Eye (tissue), 1 donor: ENCODE data around the gene GNB1L.

Source experiments
- DNase-seq: peaks from one replicate; pipeline ENCODE4 v3.0.0-alpha.2; 2015

GNB1L gene

GRCh38 chr22:19875531-19876313, 21.0 kb upstream of the GNB1L start:
- no peak for DNase-seq

DNA sequence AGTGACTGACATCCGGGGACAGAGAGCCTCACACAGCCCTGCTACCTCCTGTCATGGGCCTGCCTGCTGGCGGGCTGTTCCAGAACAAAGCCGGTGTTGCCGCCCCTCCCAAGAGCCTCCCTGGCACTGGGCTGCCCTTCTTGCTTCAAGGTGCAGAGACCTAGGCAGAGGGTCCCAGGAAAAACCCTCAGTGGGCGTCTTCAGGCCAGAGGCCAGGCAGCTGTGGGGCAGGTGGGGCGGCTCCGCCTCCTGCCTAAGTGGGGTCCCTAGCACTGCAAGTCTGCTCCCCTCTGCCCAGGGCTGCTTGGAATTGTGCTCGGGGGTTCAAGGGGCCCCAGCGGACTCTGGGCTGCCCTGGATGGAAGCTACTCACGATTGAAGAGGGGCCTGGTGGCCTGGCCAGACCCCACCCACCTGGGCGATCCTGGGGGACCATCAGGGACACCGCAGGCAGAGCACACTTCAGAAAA, 20.4 kb upstream of the GNB1L start:
- no peak for DNase-seq

- DNase-seq, result peak; percentile 86
Observed at GRCh38 chr22:19874307-19875060, 19.8 kb upstream of the GNB1L start.

GRCh38 chr22:19873960-19874306, 19.3 kb upstream of the GNB1L start:
- DNase-seq, result no peak

GRCh38 chr22:19873138-19873959, 18.7 kb upstream of the GNB1L start:
- DNase-seq, result no peak

DNA sequence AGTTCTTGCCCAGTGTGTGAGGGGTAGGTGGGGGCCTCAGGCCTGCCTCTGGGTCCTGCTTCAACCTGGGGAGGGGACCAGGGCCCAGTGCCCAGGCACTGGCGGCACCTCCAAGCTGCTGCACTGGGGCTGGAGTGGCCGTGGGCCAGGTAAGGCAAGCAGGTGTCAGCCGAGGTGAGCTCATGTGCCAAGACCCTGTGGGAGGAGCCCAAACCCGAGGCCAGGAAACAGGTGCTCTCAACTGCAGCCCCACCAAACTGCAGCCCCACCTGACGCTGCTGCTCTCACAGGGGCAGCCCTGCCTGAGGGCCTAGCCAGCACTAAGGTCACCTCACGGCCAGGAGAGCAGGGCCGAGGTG, 18.1 kb upstream of the GNB1L start:
- DNase-seq, result no peak

- DNase-seq, result no peak
Observed at GRCh38 chr22:19871845-19872778, 17.4 kb upstream of the GNB1L start.

DNA sequence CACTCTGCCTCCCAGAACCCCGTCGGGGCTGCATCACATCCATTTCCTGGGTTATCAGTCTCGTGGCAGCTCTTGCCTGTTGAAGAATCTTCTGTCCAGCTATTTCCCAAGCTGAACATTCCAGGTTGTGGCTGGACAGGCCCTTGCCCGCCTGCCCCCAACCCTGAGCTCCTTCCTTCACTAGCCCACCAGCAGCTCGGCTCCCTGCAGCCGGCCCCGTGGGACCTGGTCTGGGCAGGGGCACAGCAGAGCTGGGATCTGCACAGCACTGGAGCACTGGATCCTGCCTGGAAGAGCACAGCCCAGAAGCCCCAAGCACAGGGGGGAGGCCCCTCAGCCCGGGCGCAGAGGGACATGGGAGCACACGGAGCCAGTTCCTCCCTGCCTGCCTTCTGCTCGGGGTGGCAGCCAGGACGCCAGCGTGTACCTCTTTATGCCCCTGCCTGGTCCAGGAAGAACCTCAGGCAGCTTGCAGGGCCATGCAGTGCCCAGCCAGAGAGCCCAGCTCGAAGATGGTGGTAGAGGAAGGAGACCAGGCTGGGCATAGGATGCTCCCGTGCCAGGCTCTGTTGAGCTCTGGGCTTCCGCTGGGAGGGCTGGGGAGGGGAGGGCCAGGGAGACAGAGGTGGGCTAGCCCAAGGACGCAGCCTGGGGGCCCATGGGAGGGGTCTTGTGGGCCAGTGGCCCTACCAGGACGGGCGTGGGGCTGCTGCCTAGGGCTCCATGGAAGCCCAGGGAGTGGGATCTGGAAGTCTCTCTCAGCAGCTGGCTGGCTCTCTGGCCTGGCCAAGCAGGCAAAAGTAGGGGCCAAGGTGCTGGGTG, 16.6 kb upstream of the GNB1L start:
- DNase-seq, result no peak

DNA sequence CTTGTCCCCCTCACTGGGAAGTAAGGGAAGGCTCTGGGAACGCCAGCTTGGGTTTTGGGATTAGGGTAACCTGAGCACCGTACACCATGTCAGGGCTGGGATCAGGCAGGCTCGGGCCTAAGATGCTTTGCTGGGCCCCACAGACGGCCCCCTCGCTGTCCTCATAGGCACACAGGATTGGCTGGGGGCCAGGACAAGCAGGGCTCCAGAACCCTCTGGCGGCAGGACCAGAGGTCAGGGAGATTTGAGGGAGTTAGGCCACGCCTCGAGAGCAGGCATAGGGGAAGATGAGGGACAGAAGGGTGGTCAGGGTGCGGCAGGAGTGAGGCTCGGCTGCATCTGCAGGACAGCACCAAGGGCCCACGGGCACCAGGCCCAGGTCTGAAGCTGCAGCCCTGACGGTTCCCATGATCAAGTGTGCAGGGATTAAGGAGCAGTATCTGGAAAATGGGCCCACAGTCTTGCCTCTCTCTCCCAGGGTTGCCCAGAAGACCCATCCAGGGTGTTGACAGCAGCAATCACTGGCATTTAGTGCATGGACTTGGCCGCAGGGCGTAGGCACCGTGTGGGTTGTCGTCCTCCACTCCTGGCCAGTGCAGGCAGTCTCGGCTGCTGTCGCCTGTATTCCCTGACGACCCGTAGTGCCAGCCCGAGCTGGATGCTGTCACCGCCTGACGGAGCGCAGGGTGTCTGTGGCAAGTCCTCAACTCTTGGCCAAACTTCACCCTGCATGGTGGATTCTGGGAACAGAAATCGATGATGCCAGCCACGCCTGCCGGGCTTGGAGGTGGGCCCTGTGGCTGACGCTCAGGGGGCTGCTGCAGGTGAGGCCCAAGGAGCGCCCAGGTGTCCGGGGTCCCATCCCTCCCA, 15.7 kb upstream of the GNB1L start:
- DNase-seq, result no peak

GRCh38 chr22:19869497-19870152, 15.0 kb upstream of the GNB1L start:
- no peak for DNase-seq

DNA sequence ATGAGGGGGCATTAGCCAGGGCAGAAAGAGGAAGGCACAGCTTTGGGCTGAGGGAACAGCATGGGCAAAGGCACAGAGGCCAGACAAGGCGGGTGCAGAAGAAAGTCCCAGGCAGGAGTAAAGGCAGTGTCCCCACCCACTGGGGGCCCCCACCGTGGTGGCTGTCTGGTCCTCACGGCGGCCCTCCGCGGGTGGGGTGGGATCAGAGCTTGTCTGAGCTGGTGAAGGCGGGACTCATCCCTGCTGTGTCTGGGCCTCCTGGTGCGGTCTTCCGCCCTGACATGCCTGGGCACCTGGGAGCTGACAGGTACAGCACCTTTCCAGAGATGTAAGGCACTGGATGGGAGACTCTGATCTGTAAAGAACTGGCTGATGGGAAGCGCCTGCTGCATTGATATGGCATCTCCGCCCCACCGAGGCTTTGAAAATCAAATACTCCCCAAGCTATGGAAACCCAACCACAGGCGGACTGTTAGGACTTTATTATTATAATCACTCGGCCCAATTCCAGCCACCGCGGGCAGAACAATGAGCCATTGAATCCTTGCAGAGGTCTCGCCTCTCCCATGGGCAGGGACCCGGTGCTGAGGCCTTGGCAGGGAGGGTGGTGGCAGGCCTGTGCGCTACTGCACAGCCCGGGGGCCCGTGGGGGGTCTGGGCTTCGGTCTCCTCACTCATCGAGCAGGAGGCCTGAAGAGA, 14.2 kb upstream of the GNB1L start:
- DNase-seq, result no peak

- DNase-seq, result no peak
Observed at GRCh38 chr22:19868333-19868732, 13.7 kb upstream of the GNB1L start.

- DNase-seq, result no peak
Observed at GRCh38 chr22:19867617-19868016, 12.9 kb upstream of the GNB1L start.

DNA sequence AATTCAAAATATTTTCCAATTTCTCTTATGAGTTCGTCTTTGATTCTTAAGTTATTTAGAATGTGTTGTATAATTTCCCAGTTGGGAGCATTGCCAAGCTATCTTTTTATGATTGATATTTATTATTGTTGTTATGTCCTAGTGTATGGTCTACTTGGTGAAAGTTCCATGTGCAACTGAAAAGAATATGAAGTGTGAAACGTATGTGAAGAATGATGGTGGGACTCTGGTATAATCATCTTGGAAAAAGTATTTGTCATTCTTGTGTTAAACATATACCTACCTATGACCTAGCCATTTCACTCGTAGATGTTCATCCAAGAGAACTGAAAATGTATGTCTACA, 12.0 kb upstream of the GNB1L start:
- no peak for DNase-seq

- DNase-seq, result no peak
Observed at GRCh38 chr22:19865141-19865829, 10.6 kb upstream of the GNB1L start.

DNA sequence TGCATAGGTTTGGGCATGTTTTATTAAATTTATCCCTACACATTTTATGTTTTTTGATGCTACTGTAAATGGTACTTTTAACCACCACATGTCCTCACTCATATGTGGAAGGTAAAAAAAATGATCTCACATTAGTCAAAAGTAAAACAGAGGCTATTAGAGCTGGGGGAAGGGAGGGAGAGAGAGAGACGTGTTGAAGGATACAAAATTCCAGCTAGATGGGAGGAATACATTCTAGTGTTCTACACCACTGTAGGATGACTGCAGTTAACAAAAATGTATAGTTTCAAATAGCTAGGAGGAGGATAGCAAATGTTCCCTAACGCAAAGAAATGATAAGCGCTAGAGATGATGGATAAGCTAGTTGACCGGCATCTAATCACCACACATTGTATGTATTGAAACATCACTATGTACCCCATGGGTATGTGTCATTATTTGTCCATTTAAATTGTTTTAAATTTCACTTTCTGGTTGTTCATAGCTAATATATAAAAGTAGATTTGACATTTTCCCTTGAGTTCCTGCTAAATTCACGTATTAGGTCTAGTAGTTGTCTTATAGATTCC, 9.9 kb upstream of the GNB1L start:
- DNase-seq, result no peak

DNA sequence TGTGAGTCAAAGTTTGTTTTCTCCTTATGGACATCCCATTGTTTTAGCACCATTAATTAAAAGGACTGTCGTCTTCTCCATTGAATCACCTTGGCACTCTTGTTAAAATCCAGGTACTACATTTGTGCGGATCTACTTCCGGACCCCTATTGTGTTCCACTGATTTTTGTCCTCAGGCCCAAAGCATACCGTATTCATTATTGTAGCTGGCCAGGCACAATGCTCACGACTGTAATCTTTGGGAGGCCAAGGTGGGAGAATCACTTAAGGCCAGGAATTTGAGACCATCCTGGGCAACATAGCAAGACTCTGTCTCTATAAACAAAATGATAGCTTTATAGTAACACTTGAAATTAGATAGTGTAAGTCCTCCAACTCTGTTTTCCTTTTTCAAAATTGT, 8.9 kb upstream of the GNB1L start:
- DNase-seq, result no peak

DNA sequence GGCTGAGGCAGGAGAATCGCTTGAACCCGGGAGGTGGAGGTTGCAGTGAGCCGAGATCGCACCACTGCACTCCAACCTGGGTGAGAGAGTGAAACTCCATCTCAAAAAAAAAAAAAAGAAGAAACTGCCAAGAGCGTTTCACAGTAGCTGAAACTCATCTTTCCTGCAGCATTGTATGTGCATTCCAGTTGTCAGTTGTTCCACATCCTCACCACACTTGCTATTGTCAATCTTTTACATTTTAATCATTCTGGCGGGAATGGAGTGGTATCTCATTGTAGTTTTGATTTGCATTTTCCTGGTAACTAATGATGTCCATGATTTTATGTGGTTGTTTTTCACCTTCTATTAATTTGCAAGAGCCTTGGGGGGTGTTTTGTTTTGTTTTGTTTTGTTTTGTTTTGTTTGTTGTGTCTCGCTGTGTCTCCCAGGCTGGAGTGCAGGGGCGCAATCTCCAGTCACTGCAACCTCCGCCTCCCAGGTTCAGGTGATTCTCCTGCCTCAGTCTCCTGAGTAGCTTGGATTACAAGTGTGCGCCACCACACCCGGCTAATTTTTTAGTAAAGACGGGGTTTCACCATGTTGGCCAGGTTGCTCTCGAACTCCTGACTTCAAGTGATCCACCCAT, 8.1 kb upstream of the GNB1L start:
- DNase-seq, result no peak
